IMR-90 (cell line): ENCODE measurements around the gene GAS6. TPM values are rescaled to one million over a fixed set of nuclear protein-coding genes. Genes with fewer than 3 reads are reported as not detected.

ENCODE experiments used
- ATAC-seq: fragments of 200-7000 bp; cut with Tn5 transposase; 2 replicates; pipeline ENCODE4 v1.9.1; 2020; ENCODE audit warnings: low read depth, mild to moderate bottlenecking, moderate library complexity
- BruUV-seq: library from RNA; stranded (reverse); fragments of 400-500 nt; replicated peaks from 2 replicates; lab custom pipeline; 2021; lab: Mats Ljungman, UMichigan
- CTCF ChIA-PET: fragments of 300-600 bp; formaldehyde crosslinking; extraction: SDS; loops from one replicate; lab custom pipeline; 2021; ENCODE audit warnings: antibody characterized with exemption; lab: Yijun Ruan, JAX
- POLR2A ChIA-PET: fragments of 300-600 bp; sonication (Branson Sonifier 250); formaldehyde crosslinking; loops from one replicate; lab custom pipeline; 2022; ENCODE audit warnings: antibody characterized with exemption; ENCODE audit not compliant: unreplicated experiment; lab: Charles Lee
- DNase-seq: peaks from one replicate; pipeline ENCODE4 v3.0.0; 2013
- H2AFZ ChIP-seq: replicated peaks from 2 replicates; pipeline ENCODE3; 2013; ENCODE audit warnings: low read length, mild to moderate bottlenecking; ENCODE audit not compliant: poor library complexity
- H2AK5ac ChIP-seq: 2 replicates; pipeline ENCODE4 v1.6.1; 2013; ENCODE audit warnings: low read depth, low read length, inconsistent platforms
- H2AK9ac ChIP-seq: replicated peaks from 2 replicates; pipeline ENCODE3; 2013; ENCODE audit warnings: mild to moderate bottlenecking, low read depth, low read length, moderate library complexity; ENCODE audit not compliant: poor library complexity
- H2BK120ac ChIP-seq: 2 replicates; pipeline ENCODE4 v1.6.1; 2013; ENCODE audit warnings: low read depth, low read length, inconsistent platforms
- H2BK15ac ChIP-seq: 3 replicates; pipeline ENCODE4 v1.6.1; 2013; ENCODE audit warnings: low read depth, low read length, inconsistent platforms
- H2BK20ac ChIP-seq: 2 replicates; pipeline ENCODE4 v1.6.1; 2013; ENCODE audit warnings: low read depth, mild to moderate bottlenecking, inconsistent platforms, low read length, moderate library complexity
- H2BK5ac ChIP-seq: 2 replicates; pipeline ENCODE4 v1.6.1; 2013; ENCODE audit warnings: mild to moderate bottlenecking, low read depth, low read length, inconsistent platforms; ENCODE audit not compliant: poor library complexity, severe bottlenecking
- H3K14ac ChIP-seq: replicated peaks from 2 replicates; pipeline ENCODE4 v1.6.1; 2013; ENCODE audit warnings: low read depth, low read length, inconsistent platforms
- H3K18ac ChIP-seq: 2 replicates; pipeline ENCODE4 v1.6.1; 2013; ENCODE audit warnings: low read depth, low read length, control low read depth
- H3K23ac ChIP-seq: 2 replicates; pipeline ENCODE4 v1.6.1; 2013; ENCODE audit warnings: low read depth, low read length, inconsistent platforms
- H3K27ac ChIP-seq: 2 replicates; pipeline ENCODE4 v1.5.1; 2013; ENCODE audit warnings: mild to moderate bottlenecking, control low read depth, low read length; ENCODE audit not compliant: insufficient read depth
- H3K27me3 ChIP-seq: 2 replicates; pipeline ENCODE4 v1.6.1; 2013; ENCODE audit warnings: low read length; ENCODE audit not compliant: control insufficient read depth, insufficient read depth
- H3K36me3 ChIP-seq: 2 replicates; pipeline ENCODE4 v1.6.1; 2013; ENCODE audit warnings: low read length, mixed read lengths; ENCODE audit not compliant: control insufficient read depth, insufficient read depth
- H3K4ac ChIP-seq: 2 replicates; pipeline ENCODE4 v1.6.1; 2013; ENCODE audit warnings: low read depth, low read length, inconsistent platforms
- H3K4me1 ChIP-seq: 2 replicates; pipeline ENCODE4 v1.6.1; 2013; ENCODE audit warnings: low read length, mixed read lengths; ENCODE audit not compliant: control insufficient read depth, insufficient read depth
- H3K4me2 ChIP-seq: 2 replicates; pipeline ENCODE4 v1.6.1; 2013; ENCODE audit warnings: low read depth, mild to moderate bottlenecking, control low read depth, low read length, moderate library complexity
- H3K4me3 ChIP-seq: 2 replicates; pipeline ENCODE4 v1.5.1; 2013; ENCODE audit warnings: low read depth, mild to moderate bottlenecking, control low read depth, low read length, moderate library complexity; ENCODE audit not compliant: insufficient read depth
- H3K56ac ChIP-seq: 2 replicates; pipeline ENCODE4 v1.6.1; 2013; ENCODE audit warnings: low read length, inconsistent platforms; ENCODE audit not compliant: insufficient read depth; ENCODE audit errors: extremely low read depth
- H3K79me1 ChIP-seq, 2 experiments: 2 replicates each; pipeline ENCODE4 v1.6.1; 2013; ENCODE audit warnings: low read length in 2 of 2, inconsistent platforms in 1 of 2, low read depth in 1 of 2
- H3K9ac ChIP-seq: 2 replicates; pipeline ENCODE4 v1.6.1; 2013; ENCODE audit warnings: low read depth, low read length, control low read depth
- H3K9me1 ChIP-seq: 2 replicates; pipeline ENCODE4 v1.6.1; 2013; ENCODE audit warnings: low read length, inconsistent platforms; ENCODE audit not compliant: insufficient read depth
- H3K9me3 ChIP-seq: 2 replicates; pipeline ENCODE4 v1.6.1; 2013; ENCODE audit warnings: low read length; ENCODE audit not compliant: control insufficient read depth, insufficient read depth
- H4K20me1 ChIP-seq: 2 replicates; pipeline ENCODE4 v1.6.1; 2013; ENCODE audit warnings: low read length, inconsistent platforms; ENCODE audit not compliant: insufficient read depth
- H4K5ac ChIP-seq: 2 replicates; pipeline ENCODE4 v1.6.1; 2013; ENCODE audit warnings: mild to moderate bottlenecking, low read depth, low read length, control low read depth
- H4K8ac ChIP-seq, 2 experiments: 2 replicates each; pipeline ENCODE4 v1.6.1; 2013; ENCODE audit warnings: low read depth in 2 of 2, low read length in 2 of 2, control low read depth in 1 of 2, inconsistent platforms in 1 of 2
- H4K91ac ChIP-seq: 2 replicates; pipeline ENCODE4 v1.6.1; 2013; ENCODE audit warnings: low read depth, low read length, inconsistent platforms; ENCODE audit not compliant: insufficient read depth
- CEBPB ChIP-seq: IDR thresholded peaks from 2 replicates; pipeline ENCODE4 v1.6.1; 2012; ENCODE audit warnings: low read depth, low read length, improper control_type of control experiment
- MXI1 ChIP-seq: IDR thresholded peaks from 2 replicates; pipeline ENCODE4 v1.6.1; 2012; ENCODE audit warnings: low read depth, mild to moderate bottlenecking, low read length, moderate library complexity, borderline replicate concordance
- SMC3 ChIP-seq: fragments of 150-350 bp; IDR thresholded peaks from 2 replicates; pipeline ENCODE4 v1.6.1; 2016; ENCODE audit warnings: low read depth, mild to moderate bottlenecking, antibody characterized with exemption, low read length, moderate library complexity
- WGBS, 2 experiments: methylation state at CpG; one replicate each; pipeline versions ENCODE4 v1.1.5 to v1.1.7; 2013; ENCODE audit warnings: missing lambda C conversion rate in 2 of 2; ENCODE audit not compliant: insufficient read length in 1 of 2; ENCODE audit errors: extremely low coverage in 2 of 2; 5-methylcytosine and 5-hydroxymethylcytosine counted together
- dilution Hi-C: fragments of 300-500 bp; cut with HindIII; formaldehyde crosslinking; loops from one replicate; pipeline ENCODE4 v1.14.3; 2018; ENCODE audit warnings: low sequenced_read_pairs; ENCODE audit not compliant: unreplicated experiment
- in situ Hi-C: fragments of 300-500 bp; cut with MboI; formaldehyde crosslinking; loops from 3 replicates; pipeline ENCODE4 v1.14.3; 2019; ENCODE audit warnings: low sequenced_read_pairs, inconsistent platforms, mixed read lengths
- intact Hi-C: fragments of 100-400 bp; cut with micrococcal nuclease; formaldehyde crosslinking; loops from 2 replicates; pipeline ENCODE4 v1.10.0; 2022
- polyA plus RNA-seq, 3 experiments: library from polyadenylated mRNA; depleted of rRNA; stranded (reverse); fragments of >200 nt; gene quantifications; 2 replicates each; pipeline ENCODE4 v1.2.3, GENCODE V29; 2012; ENCODE audit warnings: low replicate concordance in 1 of 3
- total RNA-seq: library from RNA; depleted of rRNA; stranded (reverse); fragments of >200 nt; gene quantifications from 2 replicates; pipeline ENCODE4 v1.2.3, GENCODE V29; 2012
- TF ChIP-seq, protein P1 (sequence below): conservative IDR thresholded peaks from 2 replicates; pipeline ENCODE4 v1.5.1; 2012; ENCODE audit warnings: mild to moderate bottlenecking, low read depth, low read length, improper control_type of control experiment
- TF ChIP-seq, protein P2 (sequence below): fragments of 150-350 bp; IDR thresholded peaks from 2 replicates; pipeline ENCODE4 v1.6.1; 2017; ENCODE audit warnings: mild to moderate bottlenecking, antibody characterized with exemption, low read length, low read depth
- TF ChIP-seq, protein P3 (sequence below): fragments of 150-350 bp; IDR thresholded peaks from 2 replicates; pipeline ENCODE4 v1.6.1; 2016; ENCODE audit warnings: low read depth, mild to moderate bottlenecking, low read length, moderate library complexity, borderline replicate concordance

The GAS6 gene
- total and polyA plus RNA-seq, 2 of the 4 experiments (the other 2 are of a cell fraction) = 220 to 823 TPM

DNA sequence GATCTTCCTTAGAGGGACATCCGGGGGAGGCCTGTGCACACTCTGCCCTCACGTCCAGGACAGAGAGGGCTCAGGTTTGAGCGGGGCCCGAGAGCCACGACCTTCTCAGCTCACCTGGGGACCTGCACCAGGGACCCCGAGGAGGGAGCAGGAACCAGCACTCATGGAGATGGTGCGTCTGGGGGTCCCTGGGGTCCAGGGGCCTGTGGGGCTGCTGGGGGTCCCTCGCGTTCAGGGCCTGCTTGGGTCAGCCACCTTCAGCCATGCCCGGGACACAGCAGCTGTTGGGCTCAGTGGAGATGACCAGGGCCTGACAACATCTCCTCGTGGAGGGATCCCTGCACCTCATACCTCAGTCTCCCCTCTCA, 57.8 kb downstream of the GAS6 start:
- BruUV-seq = no TSS peak
- H3K36me3 ChIP-seq = no peaks in the 10 kb centered on the region
- intact Hi-C loops = no loop called here

More for the DNA sequence above, 57.8 kb downstream of the GAS6 start:
- 94% methylated on average over 2 of the region's 11 CpGs; no CpG with 5 or more reads in 1 of the 2 experiments for WGBS, 2 experiments
- no peak overlapping the region for H3K4ac ChIP-seq
- no peak overlapping the region for H3K27ac ChIP-seq
- H3K79me1 ChIP-seq = no peaks in the 10 kb centered on the region
- ATAC-seq = no peak
- no peak overlapping the region for H3K18ac ChIP-seq
- no peaks in the 10 kb centered on the region for H3K27me3 ChIP-seq
- no peak overlapping the region for H4K5ac ChIP-seq
- dilution Hi-C loops (no loop called here), in situ Hi-C loops (no loop called here)
- POLR2A ChIA-PET = no interaction called here
- H2AK5ac ChIP-seq = no peak overlapping the region
- no peak overlapping the region for H2AK9ac ChIP-seq
- TF ChIP-seq, protein P1, sequence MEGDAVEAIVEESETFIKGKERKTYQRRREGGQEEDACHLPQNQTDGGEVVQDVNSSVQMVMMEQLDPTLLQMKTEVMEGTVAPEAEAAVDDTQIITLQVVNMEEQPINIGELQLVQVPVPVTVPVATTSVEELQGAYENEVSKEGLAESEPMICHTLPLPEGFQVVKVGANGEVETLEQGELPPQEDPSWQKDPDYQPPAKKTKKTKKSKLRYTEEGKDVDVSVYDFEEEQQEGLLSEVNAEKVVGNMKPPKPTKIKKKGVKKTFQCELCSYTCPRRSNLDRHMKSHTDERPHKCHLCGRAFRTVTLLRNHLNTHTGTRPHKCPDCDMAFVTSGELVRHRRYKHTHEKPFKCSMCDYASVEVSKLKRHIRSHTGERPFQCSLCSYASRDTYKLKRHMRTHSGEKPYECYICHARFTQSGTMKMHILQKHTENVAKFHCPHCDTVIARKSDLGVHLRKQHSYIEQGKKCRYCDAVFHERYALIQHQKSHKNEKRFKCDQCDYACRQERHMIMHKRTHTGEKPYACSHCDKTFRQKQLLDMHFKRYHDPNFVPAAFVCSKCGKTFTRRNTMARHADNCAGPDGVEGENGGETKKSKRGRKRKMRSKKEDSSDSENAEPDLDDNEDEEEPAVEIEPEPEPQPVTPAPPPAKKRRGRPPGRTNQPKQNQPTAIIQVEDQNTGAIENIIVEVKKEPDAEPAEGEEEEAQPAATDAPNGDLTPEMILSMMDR = no peak
- TF ChIP-seq SMC3 (no peak), CEBPB (no peak), MXI1 (no peak)
- TF ChIP-seq, protein P2, sequence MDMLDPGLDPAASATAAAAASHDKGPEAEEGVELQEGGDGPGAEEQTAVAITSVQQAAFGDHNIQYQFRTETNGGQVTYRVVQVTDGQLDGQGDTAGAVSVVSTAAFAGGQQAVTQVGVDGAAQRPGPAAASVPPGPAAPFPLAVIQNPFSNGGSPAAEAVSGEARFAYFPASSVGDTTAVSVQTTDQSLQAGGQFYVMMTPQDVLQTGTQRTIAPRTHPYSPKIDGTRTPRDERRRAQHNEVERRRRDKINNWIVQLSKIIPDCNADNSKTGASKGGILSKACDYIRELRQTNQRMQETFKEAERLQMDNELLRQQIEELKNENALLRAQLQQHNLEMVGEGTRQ = no peak
- TF ChIP-seq, protein P3, sequence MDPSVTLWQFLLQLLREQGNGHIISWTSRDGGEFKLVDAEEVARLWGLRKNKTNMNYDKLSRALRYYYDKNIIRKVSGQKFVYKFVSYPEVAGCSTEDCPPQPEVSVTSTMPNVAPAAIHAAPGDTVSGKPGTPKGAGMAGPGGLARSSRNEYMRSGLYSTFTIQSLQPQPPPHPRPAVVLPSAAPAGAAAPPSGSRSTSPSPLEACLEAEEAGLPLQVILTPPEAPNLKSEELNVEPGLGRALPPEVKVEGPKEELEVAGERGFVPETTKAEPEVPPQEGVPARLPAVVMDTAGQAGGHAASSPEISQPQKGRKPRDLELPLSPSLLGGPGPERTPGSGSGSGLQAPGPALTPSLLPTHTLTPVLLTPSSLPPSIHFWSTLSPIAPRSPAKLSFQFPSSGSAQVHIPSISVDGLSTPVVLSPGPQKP = no peak
- no peak overlapping the region for H2AFZ ChIP-seq
- no peak overlapping the region for H3K23ac ChIP-seq
- CTCF ChIA-PET = no interaction called here
- H3K9me1 ChIP-seq = peaks cover 4% of the 10 kb centered on the region; the same call in 1 of the 2 replicates
- no peak overlapping the region for H3K14ac ChIP-seq
- H3K9ac ChIP-seq = no peak overlapping the region
- no peak overlapping the region for H3K4me3 ChIP-seq
- H3K4me1 ChIP-seq = peaks cover 6% of the 10 kb centered on the region
- no peak overlapping the region for H3K4me2 ChIP-seq
- no peak overlapping the region for H2BK5ac ChIP-seq
- DNase-seq = no peak
- H4K20me1 ChIP-seq = no peaks in the 10 kb centered on the region
- H2BK15ac ChIP-seq = no peak overlapping the region
- H4K91ac ChIP-seq = no peak overlapping the region
- H3K56ac ChIP-seq = no peak overlapping the region
- peaks cover 17% of the 10 kb centered on the region for H3K9me3 ChIP-seq
- H4K8ac ChIP-seq = no peak overlapping the region
- no peak overlapping the region for H2BK20ac ChIP-seq
- H2BK120ac ChIP-seq = no peak overlapping the region
